ENCODE measurements around the gene FIGNL1. TPM values are rescaled to one million over a fixed set of nuclear protein-coding genes. Genes with fewer than 3 reads are reported as not detected.

Gene FIGNL1
- total RNA-seq, 1 donor from 2014 or later, result 40.4 TPM

DNA sequence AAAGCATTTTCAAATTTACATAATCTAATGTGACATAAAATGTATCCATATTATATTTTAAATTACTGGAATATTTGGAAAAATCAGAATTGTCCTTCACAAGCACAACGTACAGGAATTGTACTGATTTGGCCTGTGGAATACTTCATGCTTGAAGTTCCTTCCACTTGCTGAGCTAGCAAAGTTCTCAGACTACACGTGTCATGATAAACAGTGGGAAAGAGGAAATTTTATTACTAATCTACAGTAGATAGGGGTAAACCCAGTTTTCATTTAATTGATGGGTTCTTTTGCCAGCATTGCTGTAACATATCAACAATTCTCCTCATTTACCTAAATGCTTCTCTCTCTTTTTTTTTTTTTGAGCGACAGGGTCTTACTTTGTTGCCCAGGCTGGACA is 45.6 kb upstream of the FIGNL1 start:
- Mint-ChIP-seq H3K36me3 (ENCODE audit: low read depth) (no peaks in the 10 kb centered on the region), H3K9me3 (peaks cover 2% of the 10 kb centered on the region), H3K4me1 (no peaks in the 10 kb centered on the region), H3K27me3 (ENCODE audit: low read depth) (no peaks in the 10 kb centered on the region), H3K27ac (ENCODE audit: unreplicated experiment) (no peak overlapping the region), H3K4me3 (no peak overlapping the region)
- no peak for DNase-seq (ENCODE audit: low read depth, low spot score)
- TF ChIP-seq, protein P1, sequence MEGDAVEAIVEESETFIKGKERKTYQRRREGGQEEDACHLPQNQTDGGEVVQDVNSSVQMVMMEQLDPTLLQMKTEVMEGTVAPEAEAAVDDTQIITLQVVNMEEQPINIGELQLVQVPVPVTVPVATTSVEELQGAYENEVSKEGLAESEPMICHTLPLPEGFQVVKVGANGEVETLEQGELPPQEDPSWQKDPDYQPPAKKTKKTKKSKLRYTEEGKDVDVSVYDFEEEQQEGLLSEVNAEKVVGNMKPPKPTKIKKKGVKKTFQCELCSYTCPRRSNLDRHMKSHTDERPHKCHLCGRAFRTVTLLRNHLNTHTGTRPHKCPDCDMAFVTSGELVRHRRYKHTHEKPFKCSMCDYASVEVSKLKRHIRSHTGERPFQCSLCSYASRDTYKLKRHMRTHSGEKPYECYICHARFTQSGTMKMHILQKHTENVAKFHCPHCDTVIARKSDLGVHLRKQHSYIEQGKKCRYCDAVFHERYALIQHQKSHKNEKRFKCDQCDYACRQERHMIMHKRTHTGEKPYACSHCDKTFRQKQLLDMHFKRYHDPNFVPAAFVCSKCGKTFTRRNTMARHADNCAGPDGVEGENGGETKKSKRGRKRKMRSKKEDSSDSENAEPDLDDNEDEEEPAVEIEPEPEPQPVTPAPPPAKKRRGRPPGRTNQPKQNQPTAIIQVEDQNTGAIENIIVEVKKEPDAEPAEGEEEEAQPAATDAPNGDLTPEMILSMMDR (conservative IDR thresholded peaks at IDR 0.05), result no peak

DNA sequence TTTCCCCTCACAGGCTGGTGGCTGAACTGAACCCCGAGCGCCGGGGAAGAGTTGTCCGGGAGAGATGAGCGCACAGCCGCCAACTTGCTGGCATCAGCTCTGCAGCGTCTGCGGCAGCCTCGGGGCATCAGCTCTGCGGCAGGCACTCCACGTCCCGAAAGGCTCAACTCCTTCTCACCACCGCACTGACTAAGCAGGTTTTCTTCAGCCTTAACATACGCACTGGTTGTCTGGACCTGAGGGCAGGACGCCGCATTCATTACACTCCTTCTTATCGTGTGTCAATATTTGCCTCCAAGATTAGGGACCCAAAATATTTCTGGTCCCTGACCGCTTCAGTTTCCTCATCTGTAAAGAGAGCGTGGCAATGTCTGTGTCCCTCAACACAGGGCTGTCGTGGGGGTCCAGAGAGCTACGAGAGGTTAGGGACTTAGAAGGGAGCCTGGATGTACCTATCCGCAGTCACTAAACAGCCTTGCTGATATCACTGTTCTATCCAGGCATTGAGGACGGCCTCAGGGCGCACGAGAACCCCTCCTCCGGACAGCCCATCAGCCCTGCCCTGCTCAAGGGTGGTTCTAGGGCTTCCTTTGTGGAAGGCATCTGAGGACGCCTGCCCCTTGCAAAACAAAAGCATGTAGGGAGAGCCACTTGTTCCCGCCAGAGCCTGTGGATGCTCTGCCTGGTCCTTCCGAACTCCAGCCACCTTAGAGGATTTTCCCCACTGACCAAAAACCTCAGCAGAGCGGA is 42.8 kb upstream of the FIGNL1 start:
- no peaks in the 10 kb centered on the region for H3K4me1 Mint-ChIP-seq
- no peaks in the 10 kb centered on the region for H3K27me3 Mint-ChIP-seq (ENCODE audit: low read depth)
- H3K4me3 Mint-ChIP-seq, result no peak overlapping the region

DNA sequence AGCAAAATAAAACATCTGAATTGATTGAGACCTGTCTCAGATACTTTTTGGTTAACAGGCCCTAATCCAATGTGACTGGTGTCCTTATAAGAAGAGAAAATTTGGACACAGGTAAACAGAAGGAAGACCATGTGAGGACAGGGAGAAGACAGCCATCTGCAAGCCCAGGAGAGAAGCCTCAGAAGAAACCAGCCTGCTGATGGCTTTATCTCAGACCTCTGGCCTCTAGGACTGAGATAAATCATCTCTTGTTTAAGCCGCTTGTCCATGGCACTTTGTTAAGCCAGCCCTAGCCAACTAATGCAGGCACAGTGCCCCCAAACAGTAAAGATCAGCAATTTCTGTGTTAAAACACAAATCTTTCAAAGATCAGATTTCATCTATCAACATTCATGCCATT is 41.8 kb upstream of the FIGNL1 start:
- Mint-ChIP-seq H3K27me3 (ENCODE audit: low read depth) (no peaks in the 10 kb centered on the region), H3K27ac (ENCODE audit: unreplicated experiment) (no peak overlapping the region), H3K9me3 (peaks cover 2% of the 10 kb centered on the region), H3K4me1 (no peaks in the 10 kb centered on the region), H3K4me3 (no peak overlapping the region), H3K36me3 (ENCODE audit: low read depth) (no peaks in the 10 kb centered on the region)
- TF ChIP-seq, protein P1 (conservative IDR thresholded peaks at IDR 0.05), result no peak
- DNase-seq (ENCODE audit: low read depth, low spot score), result no peak

More for the DNA sequence above, 42.8 kb upstream of the FIGNL1 start:
- no peaks in the 10 kb centered on the region for H3K36me3 Mint-ChIP-seq (ENCODE audit: low read depth)
- DNase-seq (ENCODE audit: low read depth, low spot score), result no peak
- H3K9me3 Mint-ChIP-seq, result peaks cover 2% of the 10 kb centered on the region
- TF ChIP-seq, protein P1 (conservative IDR thresholded peaks at IDR 0.05), result no peak
- no peak overlapping the region for H3K27ac Mint-ChIP-seq (ENCODE audit: unreplicated experiment)

- H3K36me3 Mint-ChIP-seq (ENCODE audit: low read depth), result no peaks in the 10 kb centered on the region
- DNase-seq (ENCODE audit: low read depth, low spot score), result no peak
- peaks cover 2% of the 10 kb centered on the region for H3K9me3 Mint-ChIP-seq
- no peaks in the 10 kb centered on the region for H3K27me3 Mint-ChIP-seq (ENCODE audit: low read depth)
- TF ChIP-seq, protein P1 (conservative IDR thresholded peaks at IDR 0.05), result no peak
- H3K4me1 Mint-ChIP-seq, result no peaks in the 10 kb centered on the region
- H3K27ac Mint-ChIP-seq (ENCODE audit: unreplicated experiment), result no peak overlapping the region
- H3K4me3 Mint-ChIP-seq, result no peak overlapping the region
Measured at GRCh38 chr7:50491209-50491608, 41.1 kb upstream of the FIGNL1 start.

DNA sequence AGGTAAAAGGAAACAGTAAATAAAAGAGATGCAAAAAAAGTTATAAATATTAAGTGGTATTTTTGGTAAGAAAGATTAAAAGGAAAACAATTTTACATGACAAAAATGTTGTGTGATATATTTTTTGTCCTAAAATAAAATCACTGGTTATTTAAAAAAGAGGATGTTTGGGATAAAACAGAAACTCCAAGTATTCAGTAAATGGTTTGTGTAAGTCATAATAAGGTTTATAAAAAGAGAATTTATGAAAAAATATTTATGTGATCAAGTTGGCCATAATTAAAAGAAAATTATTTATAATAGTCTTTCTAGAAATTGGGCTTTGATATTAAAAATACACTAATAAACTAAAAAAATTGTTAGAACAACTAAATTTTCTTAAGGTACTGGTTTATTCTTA is 38.2 kb upstream of the FIGNL1 start:
- no peak overlapping the region for H3K27ac Mint-ChIP-seq (ENCODE audit: unreplicated experiment)
- H3K4me1 Mint-ChIP-seq, result no peaks in the 10 kb centered on the region
- H3K9me3 Mint-ChIP-seq, result peaks cover 2% of the 10 kb centered on the region
- H3K36me3 Mint-ChIP-seq (ENCODE audit: low read depth), result no peaks in the 10 kb centered on the region
- no peaks in the 10 kb centered on the region for H3K27me3 Mint-ChIP-seq (ENCODE audit: low read depth)
- H3K4me3 Mint-ChIP-seq, result no peak overlapping the region
- TF ChIP-seq, protein P1 (conservative IDR thresholded peaks at IDR 0.05), result no peak
- DNase-seq (ENCODE audit: low read depth, low spot score), result no peak
